ENCODE measurements around the gene PPP1R2.

The PPP1R2 gene

GRCh38 chr3:195466251-195466650, 76.9 kb downstream of the PPP1R2 start:
- TF ChIP-seq CTCF (conservative IDR thresholded peaks at IDR 0.05; ENCODE audit: low read length), result no peak
- no peak for DNase-seq (ENCODE audit: low read depth)
- H3K4me3 ChIP-seq (ENCODE audit: low read length), result no peak overlapping the region

Data from AG10803 (cell line).